Thyroid gland (tissue), 4 donors: Measurements from ENCODE around the gene RPS6KC1. TPM values are rescaled to one million over a fixed set of nuclear protein-coding genes. Genes with fewer than 3 reads are reported as not detected.

Experiments
- DNase-seq, 2 donors: peaks; one replicate each; pipeline ENCODE4 v3.0.0-alpha.2; 2019
- H3K27ac ChIP-seq, 3 donors: fragments of 200-600 bp; sonication (generic); 1 replicate in 2 of 3; 2 replicates in 1 of 3; pipeline ENCODE4 v1.5.1; 2016 to 2019; ENCODE audit warnings: mild to moderate bottlenecking in 1 of 3, moderate library complexity in 1 of 3
- H3K27me3 ChIP-seq: fragments of 200-600 bp; sonication (generic); one replicate; pipeline ENCODE4 v1.5.1; 2019
- H3K36me3 ChIP-seq, 2 donors: fragments of 200-600 bp; sonication (generic); one replicate each; pipeline ENCODE4 v1.5.1; 2016 to 2019
- H3K4me1 ChIP-seq, 2 donors: fragments of 200-600 bp; sonication (generic); one replicate each; pipeline ENCODE4 v1.5.1; 2017 to 2019
- H3K4me3 ChIP-seq, 3 donors: fragments of 200-600 bp; sonication (generic); replicated peaks in 1 of 3; 1 replicate in 2 of 3; 2 replicates in 1 of 3; pipeline ENCODE4 v1.5.1; 2016; ENCODE audit warnings: mild to moderate bottlenecking in 1 of 3
- H3K9me3 ChIP-seq: fragments of 200-600 bp; sonication (generic); one replicate; pipeline ENCODE4 v1.5.1; 2017
- POLR2A ChIP-seq, 2 donors: fragments of 450-650 bp; IDR thresholded peaks; one replicate each; pipeline ENCODE4 v1.6.1; 2017; ENCODE audit warnings: antibody characterized with exemption in 2 of 2, mild to moderate bottlenecking in 2 of 2, moderate library complexity in 1 of 2
- WGBS, 2 donors: methylation state at CpG; one replicate each; pipeline ENCODE4 v1.1.5; 2017; 5-methylcytosine and 5-hydroxymethylcytosine counted together
- intact Hi-C: fragments of 100-400 bp; cut with DNase I; formaldehyde crosslinking; loops from one replicate; pipeline ENCODE4 v1.15.1; 2023
- total RNA-seq, 4 donors: library from RNA; depleted of rRNA; stranded (reverse); fragments of >200 nt; gene quantifications; one replicate each; pipeline ENCODE4 v1.2.3, GENCODE V29; 2016
- TF ChIP-seq, protein P1 (sequence below), 6 experiments: fragments of 200-600 bp in 3 of 6; fragments of 450-650 bp in 3 of 6; sonication (generic) in 3 of 6; IDR thresholded peaks; one replicate each; pipeline ENCODE4 v1.5.1; 2016 to 2019; ENCODE audit warnings: antibody characterized with exemption in 6 of 6, mild to moderate bottlenecking in 2 of 6, inconsistent platforms in 1 of 6, moderate library complexity in 1 of 6

RPS6KC1 gene
- total RNA-seq, 4 donors from 2014 or later: 20.3 to 29.9 (median 22.1) TPM

DNA sequence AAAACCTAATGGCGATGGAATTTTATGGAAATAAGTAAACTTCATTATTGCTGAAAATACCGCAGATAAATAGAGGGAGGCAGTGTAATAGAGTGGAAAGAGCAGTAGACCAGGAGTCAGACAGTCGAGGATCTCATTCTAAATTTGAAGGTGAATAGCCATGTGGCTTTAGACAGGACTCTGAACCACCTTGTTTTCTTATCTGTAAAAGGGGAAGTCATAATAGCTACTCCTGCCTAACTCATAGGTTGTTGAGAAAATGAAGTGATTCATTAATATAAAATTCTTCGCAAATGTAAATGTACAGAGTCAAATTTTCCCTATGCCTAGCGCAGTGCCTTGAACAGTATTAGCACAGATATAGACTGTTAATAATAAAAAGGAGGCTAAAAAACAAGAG lies 14.8 kb downstream of the RPS6KC1 start:
- TF ChIP-seq POLR2A (IDR thresholded peaks at IDR 0.05): no peak
- intact Hi-C loops: no loop called here
- no peak overlapping the region for H3K4me3 ChIP-seq
- no peaks in the 10 kb centered on the region for H3K9me3 ChIP-seq
- WGBS, 2 donors: 94 to 95% methylated on average over 5 of the region's 5 CpGs
- DNase-seq: no peak
- H3K36me3 ChIP-seq: no peaks in the 10 kb centered on the region
- H3K4me1 ChIP-seq: peaks cover 0 to 5% of the 10 kb centered on the region in 2 donors
- H3K27me3 ChIP-seq: no peaks in the 10 kb centered on the region
- no peak overlapping the region for H3K27ac ChIP-seq

DNA sequence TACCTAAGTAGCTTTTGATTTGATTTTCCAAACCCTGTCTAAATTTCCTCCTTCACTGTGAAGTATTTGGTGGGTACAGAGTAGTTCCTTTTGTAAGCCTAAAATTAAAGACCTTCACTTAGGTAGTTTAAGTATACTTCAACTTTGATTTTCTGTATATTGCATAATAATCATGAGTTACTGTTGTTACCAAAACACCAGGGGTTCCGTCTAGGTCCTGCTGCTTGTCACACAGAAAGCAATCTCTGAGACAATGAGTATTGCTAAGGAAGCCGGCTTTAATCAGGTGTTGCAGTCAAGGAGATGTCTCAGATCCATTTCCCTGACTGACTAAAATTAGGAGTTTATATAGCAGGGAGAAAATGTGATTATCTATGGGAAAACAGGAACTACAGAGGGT lies 15.3 kb downstream of the RPS6KC1 start:
- Histone ChIP-seq H3K27ac (no peak overlapping the region), H3K36me3 (no peaks in the 10 kb centered on the region), H3K9me3 (no peaks in the 10 kb centered on the region), H3K4me1 (peaks cover 0 to 5% of the 10 kb centered on the region in 2 donors), H3K27me3 (no peaks in the 10 kb centered on the region), H3K4me3 (no peak overlapping the region)
- no peak for DNase-seq
- no peak for TF ChIP-seq POLR2A (IDR thresholded peaks at IDR 0.05)
- TF ChIP-seq, protein P1, sequence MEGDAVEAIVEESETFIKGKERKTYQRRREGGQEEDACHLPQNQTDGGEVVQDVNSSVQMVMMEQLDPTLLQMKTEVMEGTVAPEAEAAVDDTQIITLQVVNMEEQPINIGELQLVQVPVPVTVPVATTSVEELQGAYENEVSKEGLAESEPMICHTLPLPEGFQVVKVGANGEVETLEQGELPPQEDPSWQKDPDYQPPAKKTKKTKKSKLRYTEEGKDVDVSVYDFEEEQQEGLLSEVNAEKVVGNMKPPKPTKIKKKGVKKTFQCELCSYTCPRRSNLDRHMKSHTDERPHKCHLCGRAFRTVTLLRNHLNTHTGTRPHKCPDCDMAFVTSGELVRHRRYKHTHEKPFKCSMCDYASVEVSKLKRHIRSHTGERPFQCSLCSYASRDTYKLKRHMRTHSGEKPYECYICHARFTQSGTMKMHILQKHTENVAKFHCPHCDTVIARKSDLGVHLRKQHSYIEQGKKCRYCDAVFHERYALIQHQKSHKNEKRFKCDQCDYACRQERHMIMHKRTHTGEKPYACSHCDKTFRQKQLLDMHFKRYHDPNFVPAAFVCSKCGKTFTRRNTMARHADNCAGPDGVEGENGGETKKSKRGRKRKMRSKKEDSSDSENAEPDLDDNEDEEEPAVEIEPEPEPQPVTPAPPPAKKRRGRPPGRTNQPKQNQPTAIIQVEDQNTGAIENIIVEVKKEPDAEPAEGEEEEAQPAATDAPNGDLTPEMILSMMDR (IDR thresholded peaks at IDR 0.05): no peak
- 52 to 58% methylated on average over 2 of the region's 2 CpGs for whole genome bisulfite sequencing, 2 donors
- intact Hi-C loops: no loop called here

DNA sequence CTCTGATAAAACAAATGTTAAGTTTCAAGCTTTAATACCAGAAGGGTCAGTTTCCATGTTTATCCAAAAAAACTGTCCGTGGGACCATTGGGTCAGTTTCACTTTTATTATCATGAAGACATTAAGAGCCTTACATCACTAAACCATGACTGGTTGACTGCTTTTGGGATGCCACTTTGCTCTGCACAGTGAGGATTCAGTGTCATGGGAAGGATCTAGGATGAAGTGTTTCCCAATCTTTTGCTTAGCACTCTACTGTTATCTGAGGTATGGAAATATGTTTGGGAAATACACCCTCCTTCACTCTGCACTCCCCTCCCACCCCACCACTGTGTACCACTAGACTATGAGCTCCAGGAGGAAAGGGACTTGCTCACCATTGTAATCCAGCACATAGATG lies 16.3 kb downstream of the RPS6KC1 start:
- no peak for TF ChIP-seq POLR2A (IDR thresholded peaks at IDR 0.05)
- TF ChIP-seq, protein P1 (IDR thresholded peaks at IDR 0.05): no peak
- WGBS, 2 donors: 93 to 96% methylated on average over 1 of the region's 1 CpG

DNA sequence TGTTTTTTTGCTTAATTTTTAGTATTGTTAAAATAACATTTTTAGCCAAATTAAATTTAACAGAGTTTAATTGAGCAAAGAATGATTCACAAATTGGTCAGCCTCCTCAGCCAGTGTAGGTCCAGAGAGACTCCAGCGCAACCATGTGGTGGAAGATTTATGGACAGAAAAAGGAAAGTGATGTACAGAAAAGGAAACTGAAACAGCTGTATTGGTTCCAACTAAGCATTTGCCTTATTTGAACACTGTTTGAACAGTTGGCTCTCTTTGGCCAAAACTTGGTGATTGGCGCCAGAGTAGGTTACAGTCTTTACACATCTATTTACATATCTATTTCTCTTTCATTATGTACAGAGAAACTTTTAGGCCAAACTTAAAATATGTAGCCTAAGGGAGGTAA lies 19.4 kb downstream of the RPS6KC1 start:
- intact Hi-C loops: no loop called here
- H3K27ac ChIP-seq: no peak overlapping the region

More for the DNA sequence above, 16.3 kb downstream of the RPS6KC1 start:
- DNase-seq: no peak
- no peaks in the 10 kb centered on the region for H3K9me3 ChIP-seq
- H3K4me3 ChIP-seq: no peak overlapping the region
- H3K27ac ChIP-seq: no peak overlapping the region
- H3K27me3 ChIP-seq: no peaks in the 10 kb centered on the region
- no peaks in the 10 kb centered on the region for H3K36me3 ChIP-seq
- intact Hi-C loops: no loop called here
- peaks cover 0 to 5% of the 10 kb centered on the region in 2 donors for H3K4me1 ChIP-seq

DNA sequence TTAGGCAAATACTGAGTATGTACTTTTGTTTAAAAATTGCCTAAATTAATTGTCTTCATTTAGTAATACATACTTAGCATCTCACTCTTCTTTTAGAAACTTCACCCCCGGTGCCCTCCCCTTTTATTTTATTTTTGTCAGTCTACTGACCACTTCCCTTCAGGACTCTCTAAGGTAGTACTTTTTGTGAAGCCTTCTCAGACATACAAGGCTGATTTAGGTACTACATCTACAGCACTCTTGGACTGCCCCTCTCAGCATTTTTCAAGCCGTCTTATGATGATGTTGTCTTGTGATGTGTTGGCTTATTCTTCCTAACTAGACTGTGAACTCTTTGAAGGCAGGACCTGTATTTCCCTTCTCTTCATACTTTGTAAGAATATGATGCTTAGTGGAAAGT lies 24.7 kb downstream of the RPS6KC1 start:
- TF ChIP-seq, protein P1 (IDR thresholded peaks at IDR 0.05): no peak
- no peak for TF ChIP-seq POLR2A (IDR thresholded peaks at IDR 0.05)
- Histone ChIP-seq H3K9me3 (no peaks in the 10 kb centered on the region), H3K27ac (no peak overlapping the region), H3K4me3 (no peak overlapping the region), H3K4me1 (no peaks in the 10 kb centered on the region), H3K36me3 (no peaks in the 10 kb centered on the region), H3K27me3 (no peaks in the 10 kb centered on the region)
- intact Hi-C loops: no loop called here
- 90 to 92% methylated on average over 2 of the region's 2 CpGs for WGBS, 2 donors
- DNase-seq: no peak

More for the DNA sequence above, 19.4 kb downstream of the RPS6KC1 start:
- Histone ChIP-seq H3K9me3 (no peaks in the 10 kb centered on the region), H3K4me3 (no peak overlapping the region), H3K36me3 (no peaks in the 10 kb centered on the region), H3K27me3 (no peaks in the 10 kb centered on the region), H3K4me1 (peaks cover 0 to 5% of the 10 kb centered on the region in 2 donors)
- TF ChIP-seq POLR2A (IDR thresholded peaks at IDR 0.05): no peak
- TF ChIP-seq, protein P1 (IDR thresholded peaks at IDR 0.05): no peak
- no peak for DNase-seq
- 68 to 75% methylated on average over 2 of the region's 2 CpGs for WGBS, 2 donors
